Heart left ventricle (tissue), 13 donors: ENCODE results near the gene DIP2C.

Source experiments
- POLR2A ChIP-seq, 2 donors: fragments of 450-650 bp; IDR thresholded peaks; one replicate each; pipeline ENCODE4 v1.6.1; 2017; ENCODE audit warnings: antibody characterized with exemption in 2 of 2, mild to moderate bottlenecking in 2 of 2, moderate library complexity in 2 of 2
- TF ChIP-seq, protein P1 (sequence below), 12 donors: fragments of 200-600 bp; sonication (generic) in 4 of 12; IDR thresholded peaks; one replicate each; pipeline versions ENCODE4 v1.5.0 to v1.8.0; 2018 to 2022; ENCODE audit warnings: antibody characterized with exemption in 12 of 12, mild to moderate bottlenecking in 5 of 12
- donor health status: ischemic (EF 13 %, LVEDD 7.1; RV severe dilation, severe dysfunction).
- donor health status: DM: no; HTN: yes; CAD: no.
- donor health status: DM: no; HTN: no; CAD: no.
- donor health status: ischemic (EF 25% LVEDD 6.9; RV normal size, moderate dysfunction).
- donor health status: ischemic (EF 25% LVEDD 5.7; RV mildly dilated, moderate dysfunction).
- donor health status: ischemic (EF 35%, LVEDD 5.7; RV mildly dilated, moderate dysfunction).
- donor health status: nonischemic (EF 11% LVEDD 7.7; RV severe dilation, severe dysfunction).
- donor health status: DM: yes; HTN: yes; CAD: no.
- donor health status: PGD.
- donor health status: ischemic (EF 29% LVEDD 5.4; RV normal size, mild dysfunction).
- donor health status: nonischemic (EF 23%, LVEDD 6.1; RV moderate dilation, normal function).

DNA sequence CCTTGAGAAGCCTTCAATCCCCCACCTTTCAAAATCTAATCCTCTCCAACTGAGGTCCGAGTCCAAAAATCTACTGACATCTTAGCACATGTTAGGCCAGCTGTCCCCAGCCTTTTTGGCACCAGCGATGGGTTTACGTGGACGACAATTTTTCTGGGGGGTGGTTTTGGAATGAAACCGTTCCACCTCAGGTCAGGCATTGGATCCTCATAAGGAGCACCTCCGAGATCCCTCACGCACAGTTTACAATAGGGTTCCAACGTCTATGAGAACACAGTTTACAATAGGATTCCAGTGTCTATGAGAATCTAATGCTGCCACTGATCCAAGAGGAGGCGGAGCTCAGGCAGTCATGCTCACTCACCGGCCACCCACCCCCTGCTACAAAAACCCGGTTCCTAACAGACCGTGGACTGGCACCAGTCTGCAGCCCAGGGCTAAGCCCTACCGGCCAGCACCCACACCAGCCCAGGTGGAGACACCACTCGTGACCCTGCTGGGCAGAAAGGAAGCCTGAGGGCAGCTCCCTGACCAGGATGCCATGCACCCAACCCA lies 107.6 kb downstream of the DIP2C start:
- TF ChIP-seq, protein P1, sequence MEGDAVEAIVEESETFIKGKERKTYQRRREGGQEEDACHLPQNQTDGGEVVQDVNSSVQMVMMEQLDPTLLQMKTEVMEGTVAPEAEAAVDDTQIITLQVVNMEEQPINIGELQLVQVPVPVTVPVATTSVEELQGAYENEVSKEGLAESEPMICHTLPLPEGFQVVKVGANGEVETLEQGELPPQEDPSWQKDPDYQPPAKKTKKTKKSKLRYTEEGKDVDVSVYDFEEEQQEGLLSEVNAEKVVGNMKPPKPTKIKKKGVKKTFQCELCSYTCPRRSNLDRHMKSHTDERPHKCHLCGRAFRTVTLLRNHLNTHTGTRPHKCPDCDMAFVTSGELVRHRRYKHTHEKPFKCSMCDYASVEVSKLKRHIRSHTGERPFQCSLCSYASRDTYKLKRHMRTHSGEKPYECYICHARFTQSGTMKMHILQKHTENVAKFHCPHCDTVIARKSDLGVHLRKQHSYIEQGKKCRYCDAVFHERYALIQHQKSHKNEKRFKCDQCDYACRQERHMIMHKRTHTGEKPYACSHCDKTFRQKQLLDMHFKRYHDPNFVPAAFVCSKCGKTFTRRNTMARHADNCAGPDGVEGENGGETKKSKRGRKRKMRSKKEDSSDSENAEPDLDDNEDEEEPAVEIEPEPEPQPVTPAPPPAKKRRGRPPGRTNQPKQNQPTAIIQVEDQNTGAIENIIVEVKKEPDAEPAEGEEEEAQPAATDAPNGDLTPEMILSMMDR (IDR thresholded peaks at IDR 0.05), result no peak
- TF ChIP-seq POLR2A (IDR thresholded peaks at IDR 0.05), result no peak
